Thyroid gland (tissue), 4 donors: Measurements from ENCODE around the gene SLC35F1.

Source experiments
- POLR2A ChIP-seq, 2 donors: fragments of 450-650 bp; IDR thresholded peaks; one replicate each; pipeline ENCODE4 v1.6.1; 2017; ENCODE audit warnings: antibody characterized with exemption in 2 of 2, mild to moderate bottlenecking in 2 of 2, moderate library complexity in 1 of 2
- TF ChIP-seq, protein P1 (sequence below), 6 experiments: fragments of 200-600 bp in 3 of 6; fragments of 450-650 bp in 3 of 6; sonication (generic) in 3 of 6; IDR thresholded peaks; one replicate each; pipeline ENCODE4 v1.5.1; 2016 to 2019; ENCODE audit warnings: antibody characterized with exemption in 6 of 6, mild to moderate bottlenecking in 2 of 6, inconsistent platforms in 1 of 6, moderate library complexity in 1 of 6

DNA sequence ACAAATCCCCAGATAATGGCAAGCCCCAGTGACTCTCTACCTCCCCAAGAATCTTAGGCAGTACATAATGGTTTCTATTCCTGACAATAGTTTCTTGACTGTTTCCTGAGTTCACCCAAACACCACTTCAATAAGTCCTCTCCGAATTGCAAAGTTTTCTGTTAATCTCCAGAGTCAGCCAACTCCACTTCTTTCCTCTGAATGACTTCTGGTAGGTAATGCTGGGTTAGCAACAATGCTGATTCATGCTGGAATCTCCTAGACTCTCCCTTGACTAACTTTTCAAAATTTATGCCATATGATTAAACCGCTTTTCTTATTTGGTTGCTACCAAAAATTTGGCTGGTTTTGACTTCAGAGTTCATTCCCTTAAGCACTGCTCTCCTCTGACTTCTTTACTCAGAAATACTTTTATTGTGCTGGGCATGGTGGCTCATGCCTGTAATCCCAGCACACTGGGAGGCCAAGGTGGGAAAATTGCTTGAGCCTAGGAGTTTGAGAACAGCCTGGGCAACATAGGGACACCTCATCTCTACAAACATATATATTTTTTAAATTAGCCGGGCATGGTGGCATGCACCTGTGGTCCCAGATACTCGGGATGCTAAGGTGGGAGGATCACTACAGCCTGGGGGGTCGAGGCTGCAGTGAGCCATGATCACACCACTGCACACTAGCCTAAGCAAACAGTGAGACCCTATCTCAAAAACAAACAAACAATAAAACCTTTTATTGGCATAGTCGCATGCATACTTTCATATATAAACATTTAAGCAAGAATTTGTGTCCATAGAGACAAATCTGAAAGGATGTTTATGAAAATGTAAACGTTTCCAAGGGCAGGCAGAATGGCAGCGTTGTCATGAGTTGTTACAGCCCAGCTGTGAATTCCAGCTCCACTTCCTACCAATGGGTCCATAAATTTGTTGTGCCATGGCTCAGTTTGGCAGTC lies 391.7 kb downstream of the SLC35F1 start:
- TF ChIP-seq, protein P1, sequence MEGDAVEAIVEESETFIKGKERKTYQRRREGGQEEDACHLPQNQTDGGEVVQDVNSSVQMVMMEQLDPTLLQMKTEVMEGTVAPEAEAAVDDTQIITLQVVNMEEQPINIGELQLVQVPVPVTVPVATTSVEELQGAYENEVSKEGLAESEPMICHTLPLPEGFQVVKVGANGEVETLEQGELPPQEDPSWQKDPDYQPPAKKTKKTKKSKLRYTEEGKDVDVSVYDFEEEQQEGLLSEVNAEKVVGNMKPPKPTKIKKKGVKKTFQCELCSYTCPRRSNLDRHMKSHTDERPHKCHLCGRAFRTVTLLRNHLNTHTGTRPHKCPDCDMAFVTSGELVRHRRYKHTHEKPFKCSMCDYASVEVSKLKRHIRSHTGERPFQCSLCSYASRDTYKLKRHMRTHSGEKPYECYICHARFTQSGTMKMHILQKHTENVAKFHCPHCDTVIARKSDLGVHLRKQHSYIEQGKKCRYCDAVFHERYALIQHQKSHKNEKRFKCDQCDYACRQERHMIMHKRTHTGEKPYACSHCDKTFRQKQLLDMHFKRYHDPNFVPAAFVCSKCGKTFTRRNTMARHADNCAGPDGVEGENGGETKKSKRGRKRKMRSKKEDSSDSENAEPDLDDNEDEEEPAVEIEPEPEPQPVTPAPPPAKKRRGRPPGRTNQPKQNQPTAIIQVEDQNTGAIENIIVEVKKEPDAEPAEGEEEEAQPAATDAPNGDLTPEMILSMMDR (IDR thresholded peaks at IDR 0.05), result no peak
- TF ChIP-seq POLR2A (IDR thresholded peaks at IDR 0.05), result no peak
